Fibroblast of skin of abdomen (primary cell): ENCODE measurements around the gene COCH.
"Not testable (repeated sequence)": the region's sequence is repeated elsewhere in the genome, so short reads cannot be mapped to it uniquely, and the experiment has no call there.

Experiments
- DNase-seq: peaks from one replicate; pipeline ENCODE4 v3.0.0-alpha.2; 2013

COCH gene

GRCh38 chr14:30928462-30928861 lies 54.1 kb downstream of the COCH start:
- DNase-seq, result no peak

DNA sequence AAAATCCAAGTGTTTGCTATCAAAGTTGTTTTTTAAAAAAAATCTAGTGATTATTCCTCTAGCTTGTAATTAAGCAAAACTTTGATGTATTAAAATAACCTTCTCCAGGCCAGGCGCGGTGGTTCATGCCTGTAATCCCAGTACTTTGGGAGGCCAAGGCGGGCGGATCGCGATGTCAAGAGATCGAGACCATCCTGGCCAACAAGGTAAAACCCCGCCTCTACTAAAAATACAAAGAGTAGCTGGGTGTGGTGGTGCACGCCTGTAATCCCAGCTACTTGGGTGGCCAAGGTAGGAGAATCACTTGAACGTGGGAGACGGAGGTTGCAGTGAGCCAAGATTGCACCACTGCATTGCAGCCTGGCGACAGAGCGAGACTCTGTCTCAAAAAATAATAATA lies 59.6 kb downstream of the COCH start:
- not testable (repeated sequence) for DNase-seq

- DNase-seq, result no peak
Measured at GRCh38 chr14:30935445-30935844, 61.1 kb downstream of the COCH start.

- DNase-seq, result no peak
Measured at GRCh38 chr14:30938617-30939016, 64.3 kb downstream of the COCH start.
